Sigmoid colon (tissue), 7 donors: ENCODE data around the gene TEX38. TPM values are rescaled to one million over a fixed set of nuclear protein-coding genes. Genes with fewer than 3 reads are reported as not detected.
"Not testable (repeated sequence)": the region's sequence is repeated elsewhere in the genome, so short reads cannot be mapped to it uniquely, and the experiment has no call there.

Experiments
- DNase-seq: peaks from one replicate; pipeline ENCODE4 v3.0.0-alpha.2; 2019
- H3K27ac ChIP-seq, 4 donors: fragments of 200-600 bp; sonication (generic); one replicate each; pipeline ENCODE4 v1.5.1; 2016 to 2019; ENCODE audit warnings: mild to moderate bottlenecking in 1 of 4
- H3K27me3 ChIP-seq, 3 donors: fragments of 200-600 bp; sonication (generic); one replicate each; pipeline ENCODE4 v1.5.1; 2019; ENCODE audit warnings: mild to moderate bottlenecking in 1 of 3
- H3K36me3 ChIP-seq, 4 donors: fragments of 200-600 bp; sonication (generic); one replicate each; pipeline ENCODE4 v1.5.1; 2016 to 2019
- H3K4me1 ChIP-seq, 4 donors: fragments of 200-600 bp; sonication (generic); one replicate each; pipeline ENCODE4 v1.5.1; 2017 to 2019
- H3K4me3 ChIP-seq, 4 donors: fragments of 200-600 bp; sonication (generic); one replicate each; pipeline ENCODE4 v1.5.1; 2017 to 2019; ENCODE audit warnings: mild to moderate bottlenecking in 2 of 4, moderate library complexity in 1 of 4
- H3K9me3 ChIP-seq, 4 donors: fragments of 200-600 bp in 3 of 4; sonication (generic) in 3 of 4; one replicate each; pipeline versions ENCODE4 v1.5.1 to v1.6.1; 2013 to 2019
- EP300 ChIP-seq, 4 donors: sonication (generic); formaldehyde crosslinking; IDR thresholded peaks; one replicate each; pipeline ENCODE4 v1.6.1; 2017; ENCODE audit warnings: antibody characterized with exemption in 4 of 4
- POLR2A ChIP-seq, 2 donors: fragments of 450-650 bp; IDR thresholded peaks; one replicate each; pipeline ENCODE4 v1.6.1; 2016; ENCODE audit warnings: antibody characterized with exemption in 2 of 2, mild to moderate bottlenecking in 2 of 2, moderate library complexity in 2 of 2
- POLR2AphosphoS5 ChIP-seq, 4 donors: sonication (generic); formaldehyde crosslinking; IDR thresholded peaks; one replicate each; pipeline ENCODE4 v1.6.1; 2017; ENCODE audit warnings: antibody characterized with exemption in 4 of 4
- WGBS, 2 donors: extraction: QIAGEN DNeasy Blood & Tissue Kit; methylation state at CpG; one replicate each; pipeline ENCODE4 v1.1.7; 2013; 5-methylcytosine and 5-hydroxymethylcytosine counted together
- intact Hi-C: fragments of 100-400 bp; cut with DNase I; formaldehyde crosslinking; loops from one replicate; pipeline ENCODE4 v1.15.1; 2023
- polyA plus RNA-seq, 3 donors: library from polyadenylated mRNA; stranded (reverse); fragments of 200-250 nt; gene quantifications; one replicate each; pipeline ENCODE4 v1.2.3, GENCODE V29; 2013
- total RNA-seq, 4 donors: library from RNA; depleted of rRNA; stranded (reverse); fragments of >200 nt; gene quantifications; one replicate each; pipeline ENCODE4 v1.1.0, GENCODE V29; 2016
- TF ChIP-seq, protein P1 (sequence below), 4 experiments: fragments of 450-650 bp in 3 of 4; fragments of 200-600 bp in 1 of 4; IDR thresholded peaks; one replicate each; pipeline ENCODE4 v1.5.1; 2016 to 2019; ENCODE audit warnings: antibody characterized with exemption in 4 of 4, mild to moderate bottlenecking in 3 of 4, moderate library complexity in 2 of 4
- donor health status: healthy with polysubstance abuse.
- donor health status: Bipolar disorder and iron deficiency.
- donor health status: healthy.

The TEX38 gene
- total and polyA plus RNA-seq, 7 donors: 0.16 TPM; not detected in 6

DNA sequence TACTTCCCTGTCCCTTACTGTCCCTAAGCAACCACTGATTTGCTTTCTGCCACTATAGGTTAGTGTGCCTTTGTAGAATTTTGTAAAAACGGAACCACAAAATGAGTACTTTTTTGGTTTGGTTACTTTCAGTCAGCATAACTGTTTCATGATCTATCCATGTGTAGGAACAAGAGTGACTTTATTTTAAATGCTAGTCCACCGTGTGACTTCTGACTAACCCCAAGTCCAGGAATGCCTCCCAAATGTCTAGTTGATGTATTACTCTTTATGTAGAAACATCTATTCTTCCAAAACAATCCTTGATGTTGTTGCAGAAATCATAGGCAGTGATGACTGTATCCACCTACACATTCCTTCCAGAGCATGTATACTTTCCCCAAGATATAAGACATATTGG is 24.8 kb upstream of the TEX38 start:
- no peaks in the 10 kb centered on the region for H3K27me3 ChIP-seq
- no peak overlapping the region for H3K4me3 ChIP-seq
- peaks cover 0 to 5% (median 0%) of the 10 kb centered on the region in 4 donors for H3K9me3 ChIP-seq
- intact Hi-C loops: no loop called here
- TF ChIP-seq, protein P1, sequence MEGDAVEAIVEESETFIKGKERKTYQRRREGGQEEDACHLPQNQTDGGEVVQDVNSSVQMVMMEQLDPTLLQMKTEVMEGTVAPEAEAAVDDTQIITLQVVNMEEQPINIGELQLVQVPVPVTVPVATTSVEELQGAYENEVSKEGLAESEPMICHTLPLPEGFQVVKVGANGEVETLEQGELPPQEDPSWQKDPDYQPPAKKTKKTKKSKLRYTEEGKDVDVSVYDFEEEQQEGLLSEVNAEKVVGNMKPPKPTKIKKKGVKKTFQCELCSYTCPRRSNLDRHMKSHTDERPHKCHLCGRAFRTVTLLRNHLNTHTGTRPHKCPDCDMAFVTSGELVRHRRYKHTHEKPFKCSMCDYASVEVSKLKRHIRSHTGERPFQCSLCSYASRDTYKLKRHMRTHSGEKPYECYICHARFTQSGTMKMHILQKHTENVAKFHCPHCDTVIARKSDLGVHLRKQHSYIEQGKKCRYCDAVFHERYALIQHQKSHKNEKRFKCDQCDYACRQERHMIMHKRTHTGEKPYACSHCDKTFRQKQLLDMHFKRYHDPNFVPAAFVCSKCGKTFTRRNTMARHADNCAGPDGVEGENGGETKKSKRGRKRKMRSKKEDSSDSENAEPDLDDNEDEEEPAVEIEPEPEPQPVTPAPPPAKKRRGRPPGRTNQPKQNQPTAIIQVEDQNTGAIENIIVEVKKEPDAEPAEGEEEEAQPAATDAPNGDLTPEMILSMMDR (IDR thresholded peaks at IDR 0.05): no peak
- no peak for TF ChIP-seq POLR2AphosphoS5 (IDR thresholded peaks at IDR 0.05)
- peaks cover 0 to 40% (median 9%) of the 10 kb centered on the region in 4 donors for H3K36me3 ChIP-seq
- WGBS, 2 donors: 84 to 88% methylated on average over 2 of the region's 2 CpGs
- DNase-seq: no peak
- peaks cover 0 to 30% (median 27%) of the 10 kb centered on the region in 4 donors for H3K4me1 ChIP-seq
- H3K27ac ChIP-seq: no peak overlapping the region

GRCh38 chr1:46647611-46648010 is 24.0 kb upstream of the TEX38 start:
- H3K4me3 ChIP-seq: no peak overlapping the region
- H3K9me3 ChIP-seq: peaks cover 0 to 5% (median 0%) of the 10 kb centered on the region in 4 donors
- peaks cover 0 to 27% (median 22%) of the 10 kb centered on the region in 4 donors for H3K4me1 ChIP-seq
- intact Hi-C loops: no loop called here
- H3K27me3 ChIP-seq: no peaks in the 10 kb centered on the region
- TF ChIP-seq, protein P1 (IDR thresholded peaks at IDR 0.05): no peak
- TF ChIP-seq POLR2AphosphoS5 (IDR thresholded peaks at IDR 0.05) (no peak), POLR2A (IDR thresholded peaks at IDR 0.05) (no peak), EP300 (IDR thresholded peaks at IDR 0.05) (no peak)
- DNase-seq: no peak
- 95 to 98% methylated on average over 3 of the region's 3 CpGs for WGBS, 2 donors
- H3K27ac ChIP-seq: no peak overlapping the region
- H3K36me3 ChIP-seq: peaks cover 0 to 41% (median 9%) of the 10 kb centered on the region in 4 donors

- H3K27ac ChIP-seq: no peak overlapping the region
- no peak overlapping the region for H3K4me3 ChIP-seq
- H3K36me3 ChIP-seq: peaks cover under 1 to 44% (median 10%) of the 10 kb centered on the region in 4 donors
- H3K4me1 ChIP-seq: peaks cover 0 to 19% (median 10%) of the 10 kb centered on the region in 4 donors
- intact Hi-C loops: no loop called here
- WGBS, 2 donors: 97% methylated on average over 2 of the region's 2 CpGs
- H3K9me3 ChIP-seq: peaks cover 0 to 5% (median 0%) of the 10 kb centered on the region in 4 donors
- no peak for DNase-seq
- no peak for TF ChIP-seq POLR2AphosphoS5 (IDR thresholded peaks at IDR 0.05)
- no peak for TF ChIP-seq EP300 (IDR thresholded peaks at IDR 0.05)
- no peak for TF ChIP-seq POLR2A (IDR thresholded peaks at IDR 0.05)
- TF ChIP-seq, protein P1 (IDR thresholded peaks at IDR 0.05): no peak
- H3K27me3 ChIP-seq: no peaks in the 10 kb centered on the region
Measured at GRCh38 chr1:46649764-46650163, 21.9 kb upstream of the TEX38 start.

GRCh38 chr1:46650491-46650890 is 21.2 kb upstream of the TEX38 start:
- Histone ChIP-seq H3K9me3 (peaks cover 0 to 5% (median 0%) of the 10 kb centered on the region in 4 donors), H3K4me3 (no peak overlapping the region), H3K4me1 (peaks cover 0 to 16% (median 7%) of the 10 kb centered on the region in 4 donors), H3K27me3 (no peaks in the 10 kb centered on the region), H3K27ac (no peak overlapping the region), H3K36me3 (peaks cover 4 to 48% (median 13%) of the 10 kb centered on the region in 4 donors)
- 64 to 99% methylated on average over 3 of the region's 3 CpGs for WGBS, 2 donors
- DNase-seq: no peak
- intact Hi-C loops: no loop called here
- TF ChIP-seq EP300 (IDR thresholded peaks at IDR 0.05) (no peak), POLR2AphosphoS5 (IDR thresholded peaks at IDR 0.05) (no peak), POLR2A (IDR thresholded peaks at IDR 0.05) (no peak)
- TF ChIP-seq, protein P1 (IDR thresholded peaks at IDR 0.05): no peak

GRCh38 chr1:46651152-46651551 is 20.5 kb upstream of the TEX38 start:
- Histone ChIP-seq H3K4me1 (peaks cover 0 to 20% (median 7%) of the 10 kb centered on the region in 4 donors), H3K36me3 (peaks cover 4 to 48% (median 14%) of the 10 kb centered on the region in 4 donors)
- H3K27ac ChIP-seq, H3K4me3 ChIP-seq, intact Hi-C loops, H3K9me3 ChIP-seq, DNase-seq, H3K27me3 ChIP-seq: not testable (repeated sequence)
- WGBS, 2 donors: 71 to 86% methylated on average over 3 of the region's 3 CpGs
